HG03521 (cell line): ENCODE measurements around the gene RHOB.
"Not testable (repeated sequence)": the region's sequence is repeated elsewhere in the genome, so short reads cannot be mapped to it uniquely, and the experiment has no call there.

Experiments used
- ATAC-seq: cut with Tn5 transposase; IDR thresholded peaks from one replicate; pipeline ENCODE4 v1.9.1; 2021; ENCODE audit warnings: mild to moderate bottlenecking, moderate library complexity; ENCODE audit not compliant: unreplicated experiment

The RHOB gene

DNA sequence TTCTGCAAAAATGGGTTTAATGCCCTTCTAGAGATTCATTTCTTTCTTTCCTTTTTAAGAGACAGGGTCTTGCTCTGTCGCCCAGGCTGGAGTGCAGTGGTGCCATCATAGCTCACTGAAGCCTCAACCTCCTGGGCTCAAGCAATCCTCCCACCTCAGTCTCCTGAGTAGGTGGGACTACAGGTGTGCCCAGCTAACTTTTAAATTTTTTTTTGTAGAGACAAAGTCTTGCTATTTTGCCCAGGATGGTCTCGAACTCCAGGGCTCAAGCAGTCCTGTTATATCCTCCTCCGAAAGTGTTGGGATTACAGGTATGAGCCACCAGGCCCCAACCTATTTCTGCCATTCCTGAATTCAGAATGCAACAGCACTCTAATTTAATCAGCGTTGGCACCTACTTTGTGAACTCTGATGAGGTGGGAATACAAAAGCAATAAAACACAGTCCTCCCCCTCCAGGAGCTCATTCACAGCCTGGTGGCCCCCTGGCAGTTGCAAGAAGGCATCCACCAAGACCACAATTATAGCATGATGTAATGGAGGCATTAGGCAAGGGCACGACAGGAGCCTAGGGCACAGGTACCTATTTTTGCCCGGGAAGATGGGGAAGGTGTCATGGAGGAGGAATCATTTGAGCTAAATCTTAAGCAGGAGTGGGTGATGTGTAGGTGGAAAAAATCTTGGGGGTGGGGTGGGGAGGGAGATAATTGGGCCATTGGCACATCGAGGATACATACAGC, 5.1 kb downstream of the RHOB start:
- ATAC-seq, result no peak

DNA sequence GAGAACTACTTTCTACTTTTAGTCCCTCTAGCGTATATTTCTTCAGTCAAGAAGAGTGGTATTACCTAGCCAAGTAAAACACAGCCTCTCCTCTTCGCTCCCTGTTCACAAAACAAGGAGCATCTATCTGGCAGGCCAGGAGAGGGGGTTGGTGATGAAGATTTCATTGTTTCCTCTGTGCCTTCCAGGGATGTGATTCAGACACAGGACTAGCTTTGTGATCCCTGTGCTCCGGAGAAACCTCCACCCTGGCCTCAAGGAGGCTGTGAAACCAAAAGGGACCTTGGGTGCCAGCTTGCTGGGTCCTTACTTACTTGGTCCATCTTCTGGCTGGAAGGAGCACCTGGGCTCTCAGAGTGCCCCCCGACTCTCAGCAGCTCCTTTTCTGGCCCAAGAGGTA, 5.7 kb downstream of the RHOB start:
- ATAC-seq, result no peak

DNA sequence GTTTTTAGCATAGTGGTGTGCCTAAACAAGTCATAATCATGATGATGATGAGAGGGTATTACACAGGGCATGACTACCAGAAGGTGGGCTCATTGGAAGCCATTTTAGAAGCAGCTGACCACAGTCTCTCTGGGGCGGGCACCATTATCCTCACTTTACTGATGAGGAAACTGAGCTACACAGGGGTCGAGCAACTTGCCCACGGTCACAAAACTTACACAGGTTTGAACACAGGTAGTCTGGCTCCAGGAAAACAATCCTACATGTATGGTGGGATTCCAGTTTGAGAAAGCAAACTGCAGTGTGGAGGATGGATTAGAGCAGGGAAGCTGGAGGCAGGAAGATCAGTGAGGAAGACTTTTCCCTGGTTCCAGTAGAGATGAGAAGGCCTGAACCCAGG, 6.2 kb downstream of the RHOB start:
- no peak for ATAC-seq

DNA sequence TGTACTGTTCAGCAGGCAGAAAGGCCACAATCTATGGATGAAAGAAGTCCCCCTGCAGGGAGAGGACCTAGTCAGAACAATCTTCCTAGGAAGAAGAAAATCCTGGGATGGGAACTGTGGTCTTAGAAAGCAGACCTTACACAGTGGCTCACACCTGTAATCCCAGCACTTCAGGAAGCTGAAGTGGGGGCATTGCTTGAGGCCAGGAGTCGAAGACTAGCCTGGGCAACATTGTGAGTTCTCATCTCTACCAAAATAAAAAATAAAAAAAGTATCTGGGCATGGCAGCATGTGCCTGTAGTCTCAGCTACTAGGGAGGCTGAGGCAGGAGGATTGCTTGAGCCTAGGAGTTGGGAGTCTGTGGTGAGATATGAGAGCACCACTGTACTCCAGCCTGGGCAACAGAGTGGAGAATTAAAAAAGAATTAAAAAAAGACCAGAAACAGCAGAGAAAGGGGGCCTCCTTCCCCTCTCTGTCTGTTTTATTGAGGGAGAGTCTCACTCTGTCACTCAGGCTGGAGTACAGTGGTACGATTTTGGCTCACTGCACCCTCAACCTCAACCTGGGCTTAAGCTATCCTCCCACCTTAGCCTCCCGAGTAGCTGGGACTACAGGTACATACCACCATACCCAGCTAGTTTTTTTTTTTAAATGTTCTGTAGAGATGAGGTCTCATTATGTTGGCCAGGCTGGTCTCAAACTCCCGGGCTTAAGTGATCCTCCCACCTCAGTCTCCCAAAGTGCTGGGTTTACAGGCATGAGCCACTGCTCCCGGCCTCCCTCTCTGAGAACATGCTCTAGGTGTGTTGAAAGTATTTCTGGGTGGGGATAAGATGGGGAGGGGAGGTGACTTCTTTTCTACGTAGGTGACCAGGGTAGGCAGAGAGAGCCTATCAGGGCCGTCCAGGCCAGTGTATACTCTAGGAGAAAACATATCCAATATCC, 7.4 kb downstream of the RHOB start:
- no peak for ATAC-seq

DNA sequence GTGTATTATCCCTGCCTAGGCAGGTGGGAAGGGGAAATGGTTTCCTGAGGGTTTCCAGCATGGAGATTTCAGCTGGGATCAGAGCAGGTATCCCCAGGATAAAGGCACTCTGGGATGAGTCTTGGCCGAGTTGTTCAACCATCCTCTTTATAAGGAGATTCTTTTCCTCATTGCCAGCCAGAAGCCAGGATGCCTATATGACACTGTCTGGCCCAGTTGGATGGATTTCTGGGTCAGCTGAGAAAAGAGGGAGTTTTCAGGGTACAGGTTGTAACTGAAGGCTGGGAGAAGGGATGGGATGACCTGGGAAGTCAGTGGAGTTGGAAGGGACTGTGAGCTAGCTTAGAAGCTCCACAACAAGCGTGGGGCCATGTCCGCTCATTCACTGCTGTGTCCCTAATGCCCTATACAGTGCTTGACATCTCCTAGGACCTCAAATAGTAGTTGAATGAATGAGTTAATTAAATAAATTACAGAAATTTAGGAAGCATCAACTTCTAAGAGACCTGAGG, 8.3 kb downstream of the RHOB start:
- ATAC-seq, result no peak

DNA sequence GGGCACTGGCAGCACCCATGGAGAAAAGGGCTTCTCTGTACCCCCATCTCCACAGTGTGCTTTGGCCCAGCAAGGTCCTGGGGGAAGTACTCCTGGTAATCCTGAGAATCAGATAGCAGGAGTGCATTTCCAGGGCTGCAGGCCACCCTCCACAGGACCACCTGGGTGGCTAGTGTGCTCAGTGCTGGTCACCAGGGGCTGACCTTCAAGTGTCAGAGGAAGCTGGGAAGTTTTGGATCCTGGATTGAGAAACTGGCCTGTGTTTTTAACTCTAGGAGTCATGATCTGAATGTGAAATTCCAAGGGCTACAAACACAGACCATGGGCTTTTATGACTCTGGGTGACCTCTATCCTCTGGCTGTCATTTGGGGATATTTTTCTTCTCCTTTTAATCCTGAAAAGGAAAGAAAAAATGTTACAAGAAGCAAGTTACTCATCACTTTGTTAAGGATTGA, 9.3 kb downstream of the RHOB start:
- ATAC-seq, result no peak

DNA sequence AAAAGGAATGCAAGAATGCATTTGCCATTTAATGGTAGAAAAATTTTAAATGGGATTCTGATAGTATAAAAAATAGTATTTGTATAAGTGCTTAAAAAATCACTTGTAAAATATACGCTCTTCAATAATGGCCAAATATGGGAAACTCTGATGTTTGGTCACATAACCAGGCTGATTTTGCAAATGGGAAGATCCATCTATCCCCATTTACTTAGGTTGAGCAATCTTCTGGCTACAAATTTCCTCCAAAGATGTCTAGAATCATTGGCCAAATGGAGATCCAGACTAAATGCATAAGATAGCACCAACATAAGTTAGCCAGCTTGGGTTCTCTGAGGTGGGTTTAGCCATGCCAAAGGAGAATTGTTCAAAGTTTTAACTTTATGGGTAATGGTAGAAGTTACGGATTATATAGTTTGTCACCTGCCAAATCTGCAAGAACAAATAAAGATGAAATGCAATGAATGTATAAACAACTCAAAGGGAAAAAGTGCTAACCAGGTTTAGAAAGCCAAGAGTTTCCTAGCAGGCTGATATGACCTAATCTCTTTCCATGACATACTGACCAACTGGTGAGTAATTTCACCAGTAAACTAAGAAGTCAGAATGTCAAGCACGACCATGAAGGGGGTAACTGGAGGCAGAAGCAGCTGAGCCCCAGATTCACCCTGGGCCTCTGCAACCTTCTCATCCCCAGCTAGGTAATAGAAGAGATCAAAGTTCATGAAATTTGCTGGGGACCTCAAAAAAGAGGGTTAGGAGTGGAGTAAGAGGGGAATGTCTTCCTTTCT, 10.0 kb downstream of the RHOB start:
- no peak for ATAC-seq

DNA sequence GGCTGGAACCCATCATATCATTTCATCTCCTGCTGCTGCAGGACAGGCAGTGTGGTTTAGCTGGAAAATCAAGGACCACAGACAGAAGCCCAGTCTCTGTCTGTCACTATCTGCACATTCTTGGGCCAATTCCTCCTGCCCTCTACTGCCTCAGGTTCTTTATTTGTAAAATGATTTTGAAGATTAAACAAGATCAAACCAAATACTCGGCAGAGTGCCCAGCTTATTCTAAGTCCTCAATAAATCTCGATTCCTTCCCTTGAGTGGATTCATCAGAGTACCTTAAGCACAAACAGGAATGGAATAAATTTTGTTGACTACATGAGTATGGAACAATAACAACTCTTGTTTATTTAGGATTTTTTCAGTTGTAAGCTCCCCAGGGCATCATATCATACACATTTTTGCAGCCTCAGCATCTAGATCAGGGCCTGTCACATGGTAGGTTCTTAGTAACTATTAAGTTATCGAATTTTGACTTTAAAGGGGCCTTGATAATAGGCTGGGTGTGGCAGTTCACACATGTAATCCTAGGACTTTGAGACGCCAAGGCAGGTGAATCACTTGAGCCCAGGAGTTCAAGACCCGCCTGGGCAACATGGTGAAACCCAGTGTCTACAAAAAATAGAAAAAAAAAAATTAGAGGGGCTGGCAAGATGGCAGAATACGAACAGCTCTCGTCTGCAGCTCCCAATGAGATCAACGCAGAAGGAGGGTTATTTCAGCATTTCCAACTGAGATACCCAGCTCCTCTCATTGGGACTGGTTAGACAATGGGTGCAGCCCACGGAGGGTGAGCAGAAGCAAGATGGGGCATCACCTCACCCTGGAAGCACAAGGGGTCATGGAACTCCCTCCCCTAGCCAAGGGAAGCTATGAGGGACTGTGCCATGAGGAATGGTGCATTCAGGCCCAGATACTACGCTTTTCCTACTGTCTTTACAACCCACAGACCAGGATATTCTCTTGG, 11.1 kb downstream of the RHOB start:
- no peak for ATAC-seq

DNA sequence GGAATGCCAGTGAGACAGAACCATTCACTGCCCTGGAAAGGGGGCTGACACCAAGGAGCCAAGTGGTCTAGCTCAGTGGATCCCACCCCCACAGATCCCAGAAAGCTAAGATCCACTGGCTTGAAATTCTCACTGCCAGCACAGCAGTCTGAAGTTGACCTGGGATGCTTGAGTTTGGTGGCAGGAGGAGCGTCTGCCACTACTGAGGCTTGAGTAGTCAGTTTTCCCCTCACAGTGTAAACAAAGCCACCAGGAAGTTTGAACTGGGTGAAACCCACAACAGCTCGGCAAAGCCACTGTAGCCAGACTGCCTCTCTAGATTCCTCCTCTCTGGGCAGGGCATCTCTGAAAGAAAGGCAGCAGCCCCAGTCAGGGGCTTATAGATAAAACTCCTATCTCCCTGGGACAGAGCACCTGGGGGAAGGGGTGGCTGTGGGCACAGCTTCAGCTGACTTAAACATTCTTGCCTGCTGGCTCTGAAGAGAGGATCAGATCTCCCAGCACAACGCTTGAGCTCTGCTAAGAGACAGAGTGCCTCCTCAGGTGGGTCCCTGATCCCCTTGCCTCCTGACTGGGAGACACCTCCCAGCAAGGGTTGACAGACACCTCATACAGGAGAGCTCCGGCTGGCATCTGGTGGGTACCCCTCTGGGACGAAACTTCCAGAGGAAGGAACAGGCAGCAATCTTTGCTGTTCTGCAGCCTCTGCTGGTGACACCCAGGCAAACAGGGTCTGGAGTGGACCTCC, 12.0 kb downstream of the RHOB start:
- ATAC-seq, result not testable (repeated sequence)

DNA sequence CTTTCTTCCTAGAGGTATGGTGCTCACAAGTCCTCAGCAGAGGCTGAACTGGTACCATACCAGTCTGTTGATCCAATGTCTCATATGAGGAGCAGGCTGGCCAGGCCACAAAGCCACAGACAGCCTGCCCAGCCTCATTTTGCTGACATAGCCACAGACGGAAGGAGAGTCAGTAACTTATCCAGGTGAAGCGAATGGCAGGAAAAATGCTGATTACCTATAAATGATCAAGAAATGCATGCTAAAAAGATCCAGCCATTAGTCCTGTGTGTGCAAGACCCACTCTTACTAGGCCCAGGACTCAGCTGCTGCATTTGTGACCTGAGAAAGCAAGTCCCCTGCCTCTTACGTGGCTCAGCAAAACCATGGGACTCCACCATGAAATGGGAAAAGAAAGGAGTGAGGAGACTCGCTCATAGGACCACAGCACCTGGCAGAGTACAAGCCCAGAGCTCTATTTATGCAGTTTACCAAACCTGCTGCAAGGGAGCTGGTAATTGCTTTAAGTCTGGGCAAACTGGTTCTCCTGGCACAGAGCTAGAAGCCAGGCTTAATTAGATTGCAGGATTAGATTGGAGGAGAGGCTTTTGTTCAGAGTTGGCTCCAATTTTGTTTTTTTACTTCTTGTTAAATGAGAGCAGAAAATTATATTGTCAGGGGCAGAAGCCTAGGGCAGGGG, 19.0 kb downstream of the RHOB start:
- no peak for ATAC-seq

DNA sequence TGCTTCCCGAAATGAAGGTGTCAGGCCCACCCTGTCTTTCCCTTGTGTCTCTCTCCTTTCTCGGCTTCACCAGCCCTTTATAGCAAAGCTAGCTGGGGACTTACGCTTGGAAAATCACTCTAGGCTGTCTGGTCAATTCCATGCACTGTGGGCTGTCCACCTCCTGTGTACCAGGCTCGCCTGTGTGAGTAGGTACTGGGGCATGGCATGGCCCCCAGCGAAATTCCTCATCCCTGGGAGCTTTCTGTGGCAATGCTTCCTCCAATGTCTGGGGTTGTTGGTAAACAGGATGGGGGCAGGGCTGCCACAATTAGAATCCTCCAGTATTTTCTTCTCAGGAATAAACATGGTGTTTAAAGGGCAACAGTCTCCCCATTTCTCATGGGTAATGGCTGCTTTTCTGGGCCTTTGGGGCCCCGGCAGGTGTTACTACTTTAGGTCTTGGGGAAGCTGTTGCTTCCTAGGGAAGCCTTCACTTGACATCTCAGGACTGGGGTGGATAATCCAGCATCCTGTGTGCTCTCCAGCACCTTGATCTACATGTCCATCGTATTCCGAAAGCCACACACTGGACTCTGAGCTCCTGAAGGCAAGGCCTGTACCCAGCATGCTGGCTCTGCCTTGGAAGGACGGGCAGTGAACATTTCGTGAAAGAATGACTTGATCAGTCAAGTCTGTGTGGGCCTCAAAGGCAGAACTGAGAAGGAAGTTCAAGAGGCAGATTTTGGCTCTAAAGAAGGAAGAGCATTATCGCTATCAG, 21.1 kb downstream of the RHOB start:
- no peak for ATAC-seq

DNA sequence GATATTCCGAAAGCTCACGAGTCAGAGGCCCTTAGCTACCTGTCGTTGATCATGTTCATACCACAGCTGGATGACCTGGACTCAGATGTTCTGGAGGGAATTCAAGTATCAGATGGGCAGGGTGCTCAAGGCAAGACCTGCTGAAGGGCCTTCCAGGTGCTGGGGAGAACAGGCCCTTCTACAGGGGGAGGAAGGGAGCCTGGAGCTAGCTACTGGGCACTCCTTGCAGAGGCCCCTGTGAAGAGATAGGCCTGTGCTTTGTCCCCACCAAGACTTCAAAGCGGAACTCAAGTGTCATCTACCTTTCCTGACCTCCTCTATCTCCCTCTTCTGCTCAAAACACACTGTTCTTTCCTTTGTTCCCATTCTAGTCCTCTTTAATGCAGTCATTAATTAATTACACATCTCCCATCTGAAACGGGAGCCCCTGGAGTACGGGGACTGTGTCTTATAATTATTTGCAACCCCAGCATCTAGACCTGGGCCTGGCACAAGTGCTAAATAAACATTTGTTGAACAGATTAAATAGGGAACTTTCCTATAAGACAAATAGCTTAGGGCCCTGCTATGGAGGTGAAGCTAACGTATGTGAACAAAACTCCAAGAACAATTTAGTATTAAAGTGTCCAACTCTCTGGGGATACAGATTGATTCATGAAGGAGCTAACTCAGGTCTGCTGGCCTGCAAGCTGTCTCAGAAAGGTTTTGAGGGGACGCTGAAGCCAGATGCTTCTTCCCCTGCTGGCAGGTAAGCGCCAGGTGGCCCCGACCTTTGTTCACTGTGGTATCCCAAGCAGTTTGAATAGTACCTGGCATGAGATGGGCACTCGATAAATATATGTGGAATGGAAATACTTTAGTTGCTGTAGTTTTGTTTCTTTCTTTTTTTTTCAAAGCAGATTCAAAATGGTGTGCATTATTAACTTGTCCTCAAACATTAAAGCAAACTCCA, 22.0 kb downstream of the RHOB start:
- no peak for ATAC-seq

DNA sequence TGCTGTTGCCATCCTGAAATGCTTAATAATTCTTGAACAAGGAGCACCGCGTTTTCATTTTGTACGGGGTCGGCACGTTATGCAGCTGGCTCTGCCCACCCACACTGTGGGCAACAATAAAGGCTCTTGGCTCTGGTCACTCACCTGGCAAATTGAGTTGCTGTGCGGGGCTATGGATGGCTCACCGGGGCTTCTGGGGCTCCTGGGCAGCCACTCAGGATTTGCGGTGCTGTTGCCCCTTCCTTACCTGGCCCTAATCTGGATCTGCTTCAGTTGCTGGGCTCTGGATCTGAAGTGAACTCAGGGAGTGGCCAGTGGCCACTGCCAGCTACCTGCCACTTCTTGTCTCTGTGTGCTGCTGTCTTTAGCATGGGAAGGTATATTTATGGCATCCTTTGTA, 22.7 kb downstream of the RHOB start:
- no peak for ATAC-seq

DNA sequence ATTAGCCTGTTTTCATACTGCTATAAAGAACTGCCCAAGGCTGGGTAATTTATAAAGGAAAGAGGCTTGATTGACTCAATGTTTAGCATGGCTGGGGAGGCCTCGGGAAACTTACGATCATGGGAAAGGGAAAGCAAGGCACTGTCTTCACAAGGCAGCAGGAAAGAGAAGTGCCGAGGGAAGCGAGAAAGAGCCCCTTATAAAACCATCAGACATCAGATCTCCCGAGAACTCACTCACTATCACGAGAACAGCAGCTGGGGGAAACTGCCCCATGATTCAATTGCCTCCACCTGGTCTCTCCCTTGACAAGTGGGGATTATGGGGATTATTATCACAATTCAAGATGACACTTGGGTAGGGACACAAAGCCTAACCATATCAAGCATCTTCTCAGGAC, 23.3 kb downstream of the RHOB start:
- no peak for ATAC-seq

DNA sequence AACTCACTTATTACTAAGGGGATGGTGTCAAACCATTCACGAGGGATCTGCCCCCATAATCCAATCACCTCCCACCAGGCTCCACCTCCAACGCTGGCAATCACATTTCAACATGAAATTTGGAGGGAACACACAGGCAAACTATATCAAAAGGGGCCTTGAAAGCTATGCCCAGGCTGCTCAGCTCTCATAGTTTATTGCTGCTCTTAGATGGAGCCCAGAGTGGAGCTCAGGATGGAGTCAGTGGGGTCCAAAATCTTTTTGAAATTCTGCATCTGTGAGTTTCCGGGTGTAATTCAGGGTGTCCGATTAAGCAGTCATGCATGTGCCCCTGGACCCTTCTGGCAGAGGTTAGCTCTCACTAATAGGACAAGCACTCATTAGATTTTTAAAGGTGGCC, 24.3 kb downstream of the RHOB start:
- ATAC-seq, result no peak

DNA sequence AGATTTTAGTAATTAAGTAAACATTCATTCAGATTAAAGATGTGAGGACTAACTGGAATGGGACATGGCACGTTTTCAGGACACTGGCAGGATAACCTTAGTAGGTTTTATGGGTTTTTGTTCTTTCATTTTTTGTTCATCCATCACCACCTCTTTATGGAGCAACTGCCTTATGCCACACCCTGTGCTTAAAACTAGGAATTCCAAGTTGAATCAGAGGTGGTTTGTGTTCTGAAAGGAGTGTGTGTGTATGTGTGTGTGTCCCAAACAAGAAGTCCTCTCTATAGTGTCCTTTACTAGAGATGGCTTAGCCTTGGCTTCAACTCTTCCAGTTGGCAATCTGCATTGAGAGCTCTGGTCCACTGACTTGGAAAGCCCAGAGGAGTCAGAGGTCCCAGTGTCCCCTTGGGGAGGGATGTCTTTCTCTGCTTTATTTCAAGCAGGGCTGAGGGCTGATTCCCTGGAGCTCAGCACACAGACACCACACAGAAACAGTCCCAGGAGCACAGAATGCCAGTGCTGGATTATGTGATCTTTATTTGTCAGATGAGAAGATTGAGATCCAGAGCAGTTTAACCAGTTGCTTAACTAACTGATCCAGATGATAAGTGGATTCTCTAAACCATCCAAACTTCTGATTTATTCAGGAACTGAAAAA, 25.2 kb downstream of the RHOB start:
- no peak for ATAC-seq
